IMR-90 (cell line): ENCODE data around the gene ANLN.

Experiments used
- CEBPB ChIP-seq: IDR thresholded peaks from 2 replicates; pipeline ENCODE4 v1.6.1; 2012; ENCODE audit warnings: low read depth, low read length, improper control_type of control experiment
- MAFK ChIP-seq: IDR thresholded peaks from 2 replicates; pipeline ENCODE4 v1.6.1; 2012; ENCODE audit warnings: low read depth, low read length, improper control_type of control experiment
- POLR2A ChIP-seq: IDR thresholded peaks from 2 replicates; pipeline ENCODE4 v1.6.1; 2012; ENCODE audit warnings: mild to moderate bottlenecking, low read depth, low read length
- RAD21 ChIP-seq: IDR thresholded peaks from 2 replicates; pipeline ENCODE4 v1.6.1; 2012; ENCODE audit warnings: low read length, improper control_type of control experiment
- TF ChIP-seq, protein P1 (sequence below): conservative IDR thresholded peaks from 2 replicates; pipeline ENCODE4 v1.5.1; 2012; ENCODE audit warnings: mild to moderate bottlenecking, low read depth, low read length, improper control_type of control experiment

DNA sequence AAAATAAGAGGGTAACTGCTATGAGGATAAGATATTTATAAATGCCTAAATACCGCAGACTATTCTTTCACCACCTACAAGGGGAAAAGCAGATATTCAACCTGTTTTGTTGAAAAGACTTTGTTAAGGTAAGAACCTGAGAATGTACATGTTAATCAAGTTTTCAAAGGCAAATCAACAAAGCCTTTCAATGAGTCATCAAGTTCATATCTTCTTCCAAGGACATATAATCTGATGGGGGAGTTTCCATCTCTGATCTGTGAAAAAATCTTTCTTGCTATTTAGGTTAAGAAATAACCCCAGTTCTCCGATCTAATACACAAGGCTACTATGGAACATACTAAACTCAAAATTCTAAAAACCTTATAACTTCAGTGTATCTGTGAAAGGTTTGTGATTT is 40.0 kb upstream of the ANLN start:
- no peak for TF ChIP-seq POLR2A
- TF ChIP-seq, protein P1, sequence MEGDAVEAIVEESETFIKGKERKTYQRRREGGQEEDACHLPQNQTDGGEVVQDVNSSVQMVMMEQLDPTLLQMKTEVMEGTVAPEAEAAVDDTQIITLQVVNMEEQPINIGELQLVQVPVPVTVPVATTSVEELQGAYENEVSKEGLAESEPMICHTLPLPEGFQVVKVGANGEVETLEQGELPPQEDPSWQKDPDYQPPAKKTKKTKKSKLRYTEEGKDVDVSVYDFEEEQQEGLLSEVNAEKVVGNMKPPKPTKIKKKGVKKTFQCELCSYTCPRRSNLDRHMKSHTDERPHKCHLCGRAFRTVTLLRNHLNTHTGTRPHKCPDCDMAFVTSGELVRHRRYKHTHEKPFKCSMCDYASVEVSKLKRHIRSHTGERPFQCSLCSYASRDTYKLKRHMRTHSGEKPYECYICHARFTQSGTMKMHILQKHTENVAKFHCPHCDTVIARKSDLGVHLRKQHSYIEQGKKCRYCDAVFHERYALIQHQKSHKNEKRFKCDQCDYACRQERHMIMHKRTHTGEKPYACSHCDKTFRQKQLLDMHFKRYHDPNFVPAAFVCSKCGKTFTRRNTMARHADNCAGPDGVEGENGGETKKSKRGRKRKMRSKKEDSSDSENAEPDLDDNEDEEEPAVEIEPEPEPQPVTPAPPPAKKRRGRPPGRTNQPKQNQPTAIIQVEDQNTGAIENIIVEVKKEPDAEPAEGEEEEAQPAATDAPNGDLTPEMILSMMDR = no peak
- no peak for TF ChIP-seq RAD21
- TF ChIP-seq MAFK = no peak
- no peak for TF ChIP-seq CEBPB
